ENCODE results near the gene PPP6R2. TPM values are rescaled to one million over a fixed set of nuclear protein-coding genes. Genes with fewer than 3 reads are reported as not detected.

Gene PPP6R2
- total RNA-seq, 1 donor from 2014 or later = 62.8 TPM

DNA sequence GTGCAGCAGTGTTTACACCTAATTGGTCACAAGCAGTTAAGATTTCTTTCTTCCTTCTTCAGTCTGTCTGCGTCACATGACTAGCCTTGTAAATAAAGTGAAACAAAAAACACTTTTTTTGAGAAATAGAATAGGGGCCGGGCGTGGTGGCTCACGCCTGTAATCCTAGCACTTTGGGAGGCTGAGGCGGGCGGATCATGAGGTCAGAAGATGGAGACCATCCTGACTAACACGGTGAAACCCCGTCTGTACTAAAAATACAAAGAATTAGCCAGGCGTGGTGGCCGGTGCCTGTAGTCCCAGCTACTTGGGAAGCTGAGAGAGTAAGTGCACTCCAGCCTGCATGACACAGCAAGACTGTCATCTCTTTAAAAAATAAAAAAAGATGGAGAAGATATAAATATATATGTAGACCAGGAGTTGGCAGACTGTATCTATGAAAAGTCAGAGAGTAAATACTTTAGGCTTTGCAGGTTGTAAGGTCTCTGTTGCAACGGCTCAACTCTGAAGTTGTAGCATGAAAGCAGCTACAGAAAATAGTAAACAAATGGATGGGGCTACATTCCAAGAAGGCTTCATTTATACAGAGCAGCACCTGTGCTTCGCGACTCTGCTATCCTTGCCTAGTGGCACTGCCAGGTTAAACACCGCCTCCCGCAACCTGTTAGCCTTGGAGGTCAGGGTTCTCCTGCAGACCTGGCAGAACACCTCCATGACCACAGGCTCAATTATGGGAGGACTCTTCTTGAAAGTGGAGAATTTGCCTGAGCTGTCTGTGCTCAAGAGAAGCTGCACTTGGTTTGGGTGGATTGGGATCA is 55.9 kb downstream of the PPP6R2 start:
- Mint-ChIP-seq H3K27me3 (no peaks in the 10 kb centered on the region), H3K4me3 (no peak overlapping the region), H3K36me3 (peaks cover 20% of the 10 kb centered on the region), H3K9me3 (no peaks in the 10 kb centered on the region), H3K4me1 (ENCODE audit: unreplicated experiment) (peaks cover 17% of the 10 kb centered on the region), H3K27ac (peak overlapping the region; percentile 51)
- TF ChIP-seq, protein P1, sequence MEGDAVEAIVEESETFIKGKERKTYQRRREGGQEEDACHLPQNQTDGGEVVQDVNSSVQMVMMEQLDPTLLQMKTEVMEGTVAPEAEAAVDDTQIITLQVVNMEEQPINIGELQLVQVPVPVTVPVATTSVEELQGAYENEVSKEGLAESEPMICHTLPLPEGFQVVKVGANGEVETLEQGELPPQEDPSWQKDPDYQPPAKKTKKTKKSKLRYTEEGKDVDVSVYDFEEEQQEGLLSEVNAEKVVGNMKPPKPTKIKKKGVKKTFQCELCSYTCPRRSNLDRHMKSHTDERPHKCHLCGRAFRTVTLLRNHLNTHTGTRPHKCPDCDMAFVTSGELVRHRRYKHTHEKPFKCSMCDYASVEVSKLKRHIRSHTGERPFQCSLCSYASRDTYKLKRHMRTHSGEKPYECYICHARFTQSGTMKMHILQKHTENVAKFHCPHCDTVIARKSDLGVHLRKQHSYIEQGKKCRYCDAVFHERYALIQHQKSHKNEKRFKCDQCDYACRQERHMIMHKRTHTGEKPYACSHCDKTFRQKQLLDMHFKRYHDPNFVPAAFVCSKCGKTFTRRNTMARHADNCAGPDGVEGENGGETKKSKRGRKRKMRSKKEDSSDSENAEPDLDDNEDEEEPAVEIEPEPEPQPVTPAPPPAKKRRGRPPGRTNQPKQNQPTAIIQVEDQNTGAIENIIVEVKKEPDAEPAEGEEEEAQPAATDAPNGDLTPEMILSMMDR (conservative IDR thresholded peaks at IDR 0.05) = no peak
- DNase-seq (ENCODE audit: extremely low spot score, unreplicated experiment) = no peak

- peaks cover 17% of the 10 kb centered on the region for H3K4me1 Mint-ChIP-seq (ENCODE audit: unreplicated experiment)
- H3K36me3 Mint-ChIP-seq = peaks cover 18% of the 10 kb centered on the region
- no peak overlapping the region for H3K4me3 Mint-ChIP-seq
- peak overlapping the region; percentile 51 for H3K27ac Mint-ChIP-seq
- H3K27me3 Mint-ChIP-seq = no peaks in the 10 kb centered on the region
- H3K9me3 Mint-ChIP-seq = no peaks in the 10 kb centered on the region
- no peak for DNase-seq (ENCODE audit: extremely low spot score, unreplicated experiment)
- TF ChIP-seq, protein P1 (conservative IDR thresholded peaks at IDR 0.05) = peak; percentile 58
Measured at GRCh38 chr22:50399751-50400331, 56.7 kb downstream of the PPP6R2 start.

- H3K4me3 Mint-ChIP-seq = no peak overlapping the region
- H3K9me3 Mint-ChIP-seq = no peaks in the 10 kb centered on the region
- no peaks in the 10 kb centered on the region for H3K27me3 Mint-ChIP-seq
- no peak for DNase-seq (ENCODE audit: extremely low spot score, unreplicated experiment)
- peaks cover 13% of the 10 kb centered on the region for H3K36me3 Mint-ChIP-seq
- TF ChIP-seq, protein P1 (conservative IDR thresholded peaks at IDR 0.05) = no peak
- H3K4me1 Mint-ChIP-seq (ENCODE audit: unreplicated experiment) = peaks cover 17% of the 10 kb centered on the region
- no peak overlapping the region for H3K27ac Mint-ChIP-seq
Measured at GRCh38 chr22:50400406-50400805, 57.3 kb downstream of the PPP6R2 start.

DNA sequence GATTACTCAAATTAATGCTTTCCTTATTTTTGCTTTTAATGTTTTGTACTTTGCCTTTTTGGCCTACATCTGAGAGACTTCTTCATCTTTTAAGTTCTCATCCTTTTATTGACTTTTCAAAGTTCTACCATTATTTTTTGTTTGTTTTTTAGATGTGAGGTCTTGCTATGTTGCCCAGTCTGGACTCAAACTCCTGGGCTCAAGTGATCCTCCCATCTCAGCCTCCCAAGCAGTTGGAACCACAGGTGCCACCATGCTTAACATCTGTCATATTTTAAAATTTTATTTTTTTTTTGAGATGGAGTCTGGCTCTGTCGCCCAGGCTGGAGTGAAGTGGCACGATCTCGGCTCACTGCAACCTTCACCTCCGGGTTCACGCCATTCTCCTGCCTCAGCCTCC is 57.8 kb downstream of the PPP6R2 start:
- H3K9me3 Mint-ChIP-seq = no peaks in the 10 kb centered on the region
- no peak overlapping the region for H3K4me3 Mint-ChIP-seq
- H3K36me3 Mint-ChIP-seq = peaks cover 13% of the 10 kb centered on the region
- no peaks in the 10 kb centered on the region for H3K27me3 Mint-ChIP-seq
- TF ChIP-seq, protein P1 (conservative IDR thresholded peaks at IDR 0.05) = no peak
- peaks cover 17% of the 10 kb centered on the region for H3K4me1 Mint-ChIP-seq (ENCODE audit: unreplicated experiment)
- DNase-seq (ENCODE audit: extremely low spot score, unreplicated experiment) = no peak
- H3K27ac Mint-ChIP-seq = no peak overlapping the region

DNA sequence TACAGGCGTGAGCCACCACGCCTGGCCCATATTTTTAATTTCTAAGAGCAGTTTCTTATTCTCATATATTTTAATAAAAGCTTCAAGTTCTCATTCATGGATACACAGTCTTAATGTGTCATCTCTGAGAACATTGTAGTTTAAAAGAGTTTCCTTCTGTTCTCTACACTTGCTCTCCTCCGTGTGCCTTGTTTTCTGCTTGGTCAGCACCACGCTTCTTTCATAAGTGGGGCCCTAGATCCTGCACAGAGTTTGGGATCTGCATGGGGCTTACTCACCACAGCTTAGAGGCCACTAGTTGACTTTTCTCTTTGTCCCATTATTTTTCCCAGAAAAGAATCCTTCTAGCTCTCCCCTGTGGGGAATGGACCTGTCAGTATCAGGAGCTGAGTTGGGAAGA is 58.8 kb downstream of the PPP6R2 start:
- peak overlapping the region; percentile 21 for H3K27ac Mint-ChIP-seq
- DNase-seq (ENCODE audit: extremely low spot score, unreplicated experiment) = no peak
- peaks cover 12% of the 10 kb centered on the region for H3K4me1 Mint-ChIP-seq (ENCODE audit: unreplicated experiment)
- H3K4me3 Mint-ChIP-seq = no peak overlapping the region
- no peaks in the 10 kb centered on the region for H3K9me3 Mint-ChIP-seq
- TF ChIP-seq, protein P1 (conservative IDR thresholded peaks at IDR 0.05) = no peak
- peaks cover 12% of the 10 kb centered on the region for H3K36me3 Mint-ChIP-seq
- H3K27me3 Mint-ChIP-seq = no peaks in the 10 kb centered on the region

Measured in type B pancreatic cell (in vitro differentiated cells).